SK-N-SH (cell line): ENCODE data around the gene RFLNA. TPM values are rescaled to one million over a fixed set of nuclear protein-coding genes. Genes with fewer than 3 reads are reported as not detected.

Source experiments
- CTCF ChIA-PET: fragments of 300-600, 350-600 bp; formaldehyde crosslinking; extraction: SDS; loops from one replicate; lab custom pipeline; 2021; lab: Yijun Ruan, JAX
- POLR2A ChIA-PET: fragments of 350-600 bp; sonication (Branson Sonifier 250); formaldehyde crosslinking; extraction: SDS; loops from one replicate; lab custom pipeline; 2020; ENCODE audit warnings: antibody characterized with exemption, inconsistent platforms; lab: Yijun Ruan, JAX
- DNase-seq: peaks from one replicate; pipeline ENCODE4 v3.0.0; 2012
- H2AFZ ChIP-seq: fragments of 200-600 bp; sonication (generic); 2 replicates; pipeline ENCODE4 v1.8.1; 2016; ENCODE audit warnings: antibody characterized with exemption, mild to moderate bottlenecking, low read depth
- H3F3A ChIP-seq: fragments of 200-600 bp; sonication (generic); replicated peaks from 2 replicates; pipeline ENCODE3; 2016; ENCODE audit warnings: antibody characterized with exemption, mild to moderate bottlenecking; ENCODE audit not compliant: insufficient read depth
- H3K27ac ChIP-seq, 2 experiments: fragments of 200-500 bp in 1 of 2; fragments of 200-600 bp in 1 of 2; sonication (Bioruptor generic) in 1 of 2; sonication (generic), shearing (Covaris generic) in 1 of 2; 2 replicates each; pipeline versions ENCODE4 v1.5.1 to v1.6.1; 2014 to 2016; ENCODE audit warnings: low read depth in 2 of 2, inconsistent platforms in 1 of 2, low read length in 1 of 2, mild to moderate bottlenecking in 1 of 2, mixed read lengths in 1 of 2
- H3K27me3 ChIP-seq: fragments of 200-600 bp; sonication (generic), shearing (Covaris generic); 2 replicates; pipeline ENCODE4 v1.6.1; 2016; ENCODE audit warnings: mixed run types; ENCODE audit not compliant: insufficient read depth
- H3K36me3 ChIP-seq, 2 experiments: fragments of 200-500 bp in 1 of 2; fragments of 200-600 bp in 1 of 2; sonication (Bioruptor generic) in 1 of 2; sonication (generic) in 1 of 2; replicated peaks in 1 of 2; 2 replicates each; pipeline versions ENCODE3 to v1.5.1; 2014 to 2016; ENCODE audit warnings: low read length in 1 of 2, mild to moderate bottlenecking in 1 of 2; ENCODE audit not compliant: insufficient read depth in 2 of 2, control insufficient read depth in 1 of 2
- H3K4me1 ChIP-seq, 2 experiments: fragments of 200-500 bp in 1 of 2; fragments of 200-600 bp in 1 of 2; sonication (Bioruptor generic) in 1 of 2; sonication (generic), shearing (Covaris generic) in 1 of 2; 2 replicates each; pipeline versions ENCODE4 v1.5.1 to v1.6.1; 2014 to 2016; ENCODE audit warnings: low read depth in 1 of 2, low read length in 1 of 2, mixed run types in 1 of 2; ENCODE audit not compliant: insufficient read depth in 2 of 2, control insufficient read depth in 1 of 2
- H3K4me2 ChIP-seq: fragments of 200-600 bp; sonication (generic), shearing (Covaris generic); 2 replicates; pipeline ENCODE4 v1.6.1; 2017; ENCODE audit warnings: mixed run types
- H3K4me3 ChIP-seq, 2 experiments: fragments of 200-500 bp in 1 of 2; fragments of 200-600 bp in 1 of 2; sonication (Bioruptor generic) in 1 of 2; sonication (generic), shearing (Covaris generic) in 1 of 2; 2 replicates each; pipeline versions ENCODE4 v1.5.1 to v1.8.1; 2014 to 2016; ENCODE audit warnings: low read depth in 2 of 2, inconsistent platforms in 1 of 2, low read length in 1 of 2, mild to moderate bottlenecking in 1 of 2, mixed read lengths in 1 of 2, moderate library complexity in 1 of 2
- H3K79me2 ChIP-seq: fragments of 200-600 bp; sonication (generic); 2 replicates; pipeline ENCODE4 v1.8.1; 2017; ENCODE audit warnings: mild to moderate bottlenecking; ENCODE audit not compliant: insufficient read depth
- H3K9ac ChIP-seq: fragments of 200-600 bp; sonication (generic); 2 replicates; pipeline ENCODE4 v1.6.1; 2017; ENCODE audit warnings: mixed run types
- H3K9me2 ChIP-seq: fragments of 200-600 bp; sonication (generic); 2 replicates; pipeline ENCODE4 v1.6.1; 2017; ENCODE audit warnings: mixed run types
- H3K9me3 ChIP-seq: fragments of 200-600 bp; sonication (generic); 2 replicates; pipeline ENCODE4 v1.6.1; 2017; ENCODE audit warnings: mixed run types, mild to moderate bottlenecking, moderate library complexity
- H4K20me1 ChIP-seq: fragments of 200-600 bp; sonication (generic); 2 replicates; pipeline ENCODE4 v1.6.1; 2017; ENCODE audit warnings: mild to moderate bottlenecking, mixed run types; ENCODE audit not compliant: insufficient read depth
- CHD2 ChIP-seq: fragments of 150-350 bp; IDR thresholded peaks from 2 replicates; pipeline ENCODE4 v1.6.1; 2018; ENCODE audit warnings: low read length; ENCODE audit not compliant: partially characterized antibody
- ELF1 ChIP-seq: IDR thresholded peaks from 2 replicates; pipeline ENCODE4 v1.4.0; 2012
- EP300 ChIP-seq, 2 experiments: IDR thresholded peaks; 2 replicates each; pipeline versions ENCODE4 v1.4.0 to v1.6.1; 2012; ENCODE audit warnings: borderline replicate concordance in 1 of 2, low read depth in 1 of 2, low read length in 1 of 2
- EZH2phosphoT487 ChIP-seq: fragments of 200-600 bp; sonication (generic); IDR thresholded peaks from 2 replicates; pipeline ENCODE4 v1.6.1; 2017; ENCODE audit warnings: low read depth, mixed run types, mild to moderate bottlenecking, antibody characterized with exemption, moderate library complexity, borderline replicate concordance
- FOXM1 ChIP-seq: IDR thresholded peaks from 2 replicates; pipeline ENCODE4 v1.4.0; 2012; ENCODE audit warnings: low read depth, mild to moderate bottlenecking
- GABPA ChIP-seq: IDR thresholded peaks from 2 replicates; pipeline ENCODE4 v1.4.0; 2012; ENCODE audit warnings: low read depth, mild to moderate bottlenecking
- GATA2 ChIP-seq: sonication (generic); formaldehyde crosslinking; IDR thresholded peaks from 2 replicates; pipeline ENCODE4 v1.5.0; 2020; ENCODE audit warnings: mild to moderate bottlenecking, missing genetic modification reagents
- IRF3 ChIP-seq: fragments of 150-350 bp; IDR thresholded peaks from 2 replicates; pipeline ENCODE4 v1.6.1; 2016; ENCODE audit warnings: mild to moderate bottlenecking, low read depth, low read length
- MEF2A ChIP-seq: IDR thresholded peaks from 2 replicates; pipeline ENCODE4 v1.4.0; 2012; ENCODE audit warnings: low read depth, borderline replicate concordance
- NFIC ChIP-seq: IDR thresholded peaks from 2 replicates; pipeline ENCODE4 v1.4.0; 2012; ENCODE audit warnings: borderline replicate concordance
- RAD21 ChIP-seq: IDR thresholded peaks from 2 replicates; pipeline ENCODE4 v1.6.1; 2012; ENCODE audit warnings: mild to moderate bottlenecking, low read length
- RXRA ChIP-seq: IDR thresholded peaks from 2 replicates; pipeline ENCODE4 v1.4.0; 2012; ENCODE audit warnings: low read depth, mild to moderate bottlenecking, borderline replicate concordance
- SIN3A ChIP-seq: IDR thresholded peaks from 2 replicates; pipeline ENCODE4 v1.6.1; 2012; ENCODE audit warnings: low read depth, mild to moderate bottlenecking, low read length, moderate library complexity, borderline replicate concordance
- TAF1 ChIP-seq: IDR thresholded peaks from 2 replicates; pipeline ENCODE4 v1.6.1; 2012; ENCODE audit warnings: low read depth, mild to moderate bottlenecking, low read length, moderate library complexity, borderline replicate concordance
- TEAD4 ChIP-seq: IDR thresholded peaks from 2 replicates; pipeline ENCODE4 v1.4.0; 2012; ENCODE audit warnings: mild to moderate bottlenecking, borderline replicate concordance; ENCODE audit not compliant: insufficient read depth
- USF1 ChIP-seq: IDR thresholded peaks from 2 replicates; pipeline ENCODE4 v1.4.0; 2012; ENCODE audit warnings: low read depth, borderline replicate concordance
- YY1 ChIP-seq: IDR thresholded peaks from 2 replicates; pipeline ENCODE4 v1.4.0; 2012; ENCODE audit warnings: low read depth, mild to moderate bottlenecking
- ZBTB33 ChIP-seq: IDR thresholded peaks from 2 replicates; pipeline ENCODE4 v1.4.0; 2012; ENCODE audit warnings: low read depth, borderline replicate concordance
- WGBS: methylation state at CpG from one replicate; pipeline ENCODE4 v1.1.6; 2017; ENCODE audit warnings: low lambda C conversion rate; 5-methylcytosine and 5-hydroxymethylcytosine counted together
- polyA plus RNA-seq, 3 experiments: library from polyadenylated mRNA; depleted of rRNA; stranded (reverse); fragments of >200 nt; gene quantifications; 2 replicates each; pipeline ENCODE4 v1.2.3, GENCODE V29; 2012

Gene RFLNA
- polyA plus RNA-seq, 1 of the 3 experiments (the other 2 are of a cell fraction), result 0.10 TPM

- TF ChIP-seq CHD2 (no peak), TAF1 (no peak), EZH2phosphoT487 (no peak), USF1 (no peak), GABPA (no peak), EP300 (IDR thresholded peaks at IDR 0.05; ENCODE audit: borderline replicate concordance in 1 of 2, low read depth in 1 of 2, low read length in 1 of 2) (no peak), YY1 (no peak), ZBTB33 (no peak), ELF1 (no peak), FOXM1 (no peak)
- Histone ChIP-seq H3K9me3 (no peaks in the 10 kb centered on the region), H3K4me2 (no peak overlapping the region), H3F3A (no peaks in the 10 kb centered on the region), H2AFZ (no peak overlapping the region), H3K36me3 (peaks cover 39 to 80% of the 10 kb centered on the region in 2 experiments), H3K9me2 (no peaks in the 10 kb centered on the region), H3K27ac (peak overlapping the region in 1 of 2 experiments; percentile 70; a peak in 1 of 4 replicates), H3K79me2 (peaks cover 85% of the 10 kb centered on the region), H3K4me1 (peaks cover 0 to 37% of the 10 kb centered on the region in 2 experiments; a peak in 2 of 4 replicates), H3K9ac (no peak overlapping the region), H3K27me3 (no peaks in the 10 kb centered on the region), H3K4me3 (no peak overlapping the region), H4K20me1 (peaks cover 90% of the 10 kb centered on the region)
- 99% methylated on average over 10 of the region's 11 CpGs for WGBS
- ChIA-PET CTCF (interaction anchor here (1.2 kb wide), 1 partner anchor 10 kb away, joined by 4 read pairs; no protein-coding TSS in a partner anchor), POLR2A (no interaction called here)
- DNase-seq, result no peak
Observed at GRCh38 chr12:124358572-124358971, 63.7 kb downstream of the RFLNA start.

GRCh38 chr12:124359671-124360581 lies 65.0 kb downstream of the RFLNA start:
- peaks cover 0 to 45% of the 10 kb centered on the region in 2 experiments; a peak in 2 of 4 replicates for H3K4me1 ChIP-seq
- H3K9me2 ChIP-seq, result no peaks in the 10 kb centered on the region
- no peak overlapping the region for H2AFZ ChIP-seq
- peaks cover 97% of the 10 kb centered on the region for H4K20me1 ChIP-seq
- CTCF ChIA-PET, result interaction anchor here (0.8 to 1.8 kb wide), 7 partner anchors 9 to 405 kb away, joined by 3 to 4 read pairs (median 3); no protein-coding TSS in a partner anchor
- H3K36me3 ChIP-seq, result peaks cover 33 to 76% of the 10 kb centered on the region in 2 experiments
- H3K79me2 ChIP-seq, result peaks cover 88% of the 10 kb centered on the region
- H3K4me2 ChIP-seq, result no peak overlapping the region
- H3F3A ChIP-seq, result no peaks in the 10 kb centered on the region
- POLR2A ChIA-PET, result interaction anchor here (1.2 kb wide), 1 partner anchor 10 kb away, joined by 4 read pairs; no protein-coding TSS in a partner anchor
- H3K27me3 ChIP-seq, result no peaks in the 10 kb centered on the region
- no peak overlapping the region for H3K9ac ChIP-seq
- peak; percentile 77 for DNase-seq
- 74% methylated on average over 16 of the region's 37 CpGs for WGBS
- peak overlapping the region in 1 of 2 experiments; percentile 70; a peak in 2 of 4 replicates for H3K27ac ChIP-seq
- no peaks in the 10 kb centered on the region for H3K9me3 ChIP-seq
- H3K4me3 ChIP-seq, result no peak overlapping the region
- no peak for TF ChIP-seq YY1
- TF ChIP-seq USF1, result no peak
- TF ChIP-seq GATA2 (CRISPR knock-in tag), result peak; percentile 76
- no peak for TF ChIP-seq NFIC
- no peak for TF ChIP-seq TEAD4
- no peak for TF ChIP-seq EP300 (IDR thresholded peaks at IDR 0.05; ENCODE audit: borderline replicate concordance in 1 of 2, low read depth in 1 of 2, low read length in 1 of 2)
- TF ChIP-seq SIN3A, result no peak
- no peak for TF ChIP-seq ELF1
- TF ChIP-seq RXRA, result no peak
- TF ChIP-seq CHD2, result no peak
- TF ChIP-seq IRF3, result no peak
- peak; percentile 13; the same call in 1 of the 2 replicates for TF ChIP-seq RAD21
- TF ChIP-seq MEF2A, result no peak
